Ishikawa (cell line): ENCODE measurements around the gene AKAP11.

Experiments
- CEBPB ChIP-seq: IDR thresholded peaks from 2 replicates; pipeline ENCODE4 v1.6.1; 2012
- CREB1 ChIP-seq: IDR thresholded peaks from 2 replicates; pipeline ENCODE4 v1.6.1; 2012; ENCODE audit warnings: low read depth
- EGR1 ChIP-seq: IDR thresholded peaks from 2 replicates; pipeline ENCODE4 v1.6.1; 2012
- EP300 ChIP-seq: IDR thresholded peaks from 2 replicates; pipeline ENCODE4 v1.6.1; 2012; ENCODE audit warnings: borderline replicate concordance
- FOXM1 ChIP-seq: IDR thresholded peaks from 2 replicates; pipeline ENCODE4 v1.6.1; 2012; ENCODE audit warnings: low read depth, borderline replicate concordance
- NFIC ChIP-seq: IDR thresholded peaks from 2 replicates; pipeline ENCODE4 v1.6.1; 2012
- RAD21 ChIP-seq: IDR thresholded peaks from 2 replicates; pipeline ENCODE4 v1.6.1; 2012; ENCODE audit warnings: low read depth
- TAF1 ChIP-seq: IDR thresholded peaks from 2 replicates; pipeline ENCODE4 v1.6.1; 2012; ENCODE audit warnings: low read depth, mild to moderate bottlenecking
- TCF12 ChIP-seq: IDR thresholded peaks from 2 replicates; pipeline ENCODE4 v1.6.1; 2012; ENCODE audit warnings: low read depth
- TEAD4 ChIP-seq: IDR thresholded peaks from 2 replicates; pipeline ENCODE4 v1.6.1; 2012
- YY1 ChIP-seq: IDR thresholded peaks from 2 replicates; pipeline ENCODE4 v1.6.1; 2012; ENCODE audit warnings: low read depth
- ZBTB7A ChIP-seq: IDR thresholded peaks from 2 replicates; pipeline ENCODE4 v1.6.1; 2012; ENCODE audit warnings: low read depth
- TF ChIP-seq, protein P1 (sequence below): IDR thresholded peaks from 2 replicates; pipeline ENCODE4 v1.6.1; 2012
- TF ChIP-seq, protein P2 (sequence below): IDR thresholded peaks from 2 replicates; pipeline ENCODE4 v1.6.1; 2012; ENCODE audit warnings: low read depth, mild to moderate bottlenecking
- TF ChIP-seq, protein P3 (sequence below): IDR thresholded peaks from 2 replicates; pipeline ENCODE4 v1.6.1; 2012

AKAP11 gene

DNA sequence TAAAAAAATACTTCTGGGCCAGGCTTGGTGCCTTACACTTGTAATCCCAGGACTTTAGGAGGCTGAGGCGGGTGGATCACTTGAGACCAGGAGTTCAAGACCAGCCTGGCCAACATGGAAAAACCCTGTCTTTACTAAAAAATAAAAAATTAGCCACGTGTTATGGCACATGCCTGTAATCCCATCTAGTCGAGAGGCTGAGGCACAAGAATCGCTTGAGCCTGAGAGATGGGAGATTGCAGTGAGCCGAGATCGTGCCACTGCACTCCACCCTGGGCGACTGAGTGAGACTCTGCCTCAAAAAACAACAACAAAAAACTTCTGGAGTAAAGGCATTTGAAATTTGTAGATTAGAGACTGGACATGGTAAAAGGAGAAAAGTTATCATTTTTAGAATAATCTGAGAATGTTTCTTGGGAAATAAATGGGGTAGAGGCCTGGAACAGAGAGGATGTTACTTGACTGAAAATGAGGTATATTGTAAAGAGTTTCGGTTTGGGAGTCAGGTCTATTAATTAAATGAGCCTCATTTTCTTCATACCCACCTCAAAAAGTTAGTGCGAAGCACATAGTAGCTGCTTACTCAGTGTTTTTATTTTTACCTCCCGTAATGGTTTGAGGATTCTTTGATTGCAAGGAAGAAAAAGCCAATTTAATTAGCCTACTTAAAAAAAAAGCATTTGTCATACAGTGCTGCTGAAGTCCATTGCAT lies 2.6 kb downstream of the AKAP11 start:
- TF ChIP-seq TEAD4 (no peak), YY1 (no peak), ZBTB7A (no peak), CREB1 (no peak), TCF12 (no peak), NFIC (no peak), FOXM1 (no peak), EGR1 (no peak), TAF1 (no peak), RAD21 (no peak), CEBPB (no peak)
- TF ChIP-seq, protein P1, sequence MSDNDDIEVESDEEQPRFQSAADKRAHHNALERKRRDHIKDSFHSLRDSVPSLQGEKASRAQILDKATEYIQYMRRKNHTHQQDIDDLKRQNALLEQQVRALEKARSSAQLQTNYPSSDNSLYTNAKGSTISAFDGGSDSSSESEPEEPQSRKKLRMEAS = no peak
- TF ChIP-seq, protein P2, sequence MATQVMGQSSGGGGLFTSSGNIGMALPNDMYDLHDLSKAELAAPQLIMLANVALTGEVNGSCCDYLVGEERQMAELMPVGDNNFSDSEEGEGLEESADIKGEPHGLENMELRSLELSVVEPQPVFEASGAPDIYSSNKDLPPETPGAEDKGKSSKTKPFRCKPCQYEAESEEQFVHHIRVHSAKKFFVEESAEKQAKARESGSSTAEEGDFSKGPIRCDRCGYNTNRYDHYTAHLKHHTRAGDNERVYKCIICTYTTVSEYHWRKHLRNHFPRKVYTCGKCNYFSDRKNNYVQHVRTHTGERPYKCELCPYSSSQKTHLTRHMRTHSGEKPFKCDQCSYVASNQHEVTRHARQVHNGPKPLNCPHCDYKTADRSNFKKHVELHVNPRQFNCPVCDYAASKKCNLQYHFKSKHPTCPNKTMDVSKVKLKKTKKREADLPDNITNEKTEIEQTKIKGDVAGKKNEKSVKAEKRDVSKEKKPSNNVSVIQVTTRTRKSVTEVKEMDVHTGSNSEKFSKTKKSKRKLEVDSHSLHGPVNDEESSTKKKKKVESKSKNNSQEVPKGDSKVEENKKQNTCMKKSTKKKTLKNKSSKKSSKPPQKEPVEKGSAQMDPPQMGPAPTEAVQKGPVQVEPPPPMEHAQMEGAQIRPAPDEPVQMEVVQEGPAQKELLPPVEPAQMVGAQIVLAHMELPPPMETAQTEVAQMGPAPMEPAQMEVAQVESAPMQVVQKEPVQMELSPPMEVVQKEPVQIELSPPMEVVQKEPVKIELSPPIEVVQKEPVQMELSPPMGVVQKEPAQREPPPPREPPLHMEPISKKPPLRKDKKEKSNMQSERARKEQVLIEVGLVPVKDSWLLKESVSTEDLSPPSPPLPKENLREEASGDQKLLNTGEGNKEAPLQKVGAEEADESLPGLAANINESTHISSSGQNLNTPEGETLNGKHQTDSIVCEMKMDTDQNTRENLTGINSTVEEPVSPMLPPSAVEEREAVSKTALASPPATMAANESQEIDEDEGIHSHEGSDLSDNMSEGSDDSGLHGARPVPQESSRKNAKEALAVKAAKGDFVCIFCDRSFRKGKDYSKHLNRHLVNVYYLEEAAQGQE = no peak
- TF ChIP-seq, protein P3, sequence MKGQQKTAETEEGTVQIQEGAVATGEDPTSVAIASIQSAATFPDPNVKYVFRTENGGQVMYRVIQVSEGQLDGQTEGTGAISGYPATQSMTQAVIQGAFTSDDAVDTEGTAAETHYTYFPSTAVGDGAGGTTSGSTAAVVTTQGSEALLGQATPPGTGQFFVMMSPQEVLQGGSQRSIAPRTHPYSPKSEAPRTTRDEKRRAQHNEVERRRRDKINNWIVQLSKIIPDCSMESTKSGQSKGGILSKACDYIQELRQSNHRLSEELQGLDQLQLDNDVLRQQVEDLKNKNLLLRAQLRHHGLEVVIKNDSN = no peak

DNA sequence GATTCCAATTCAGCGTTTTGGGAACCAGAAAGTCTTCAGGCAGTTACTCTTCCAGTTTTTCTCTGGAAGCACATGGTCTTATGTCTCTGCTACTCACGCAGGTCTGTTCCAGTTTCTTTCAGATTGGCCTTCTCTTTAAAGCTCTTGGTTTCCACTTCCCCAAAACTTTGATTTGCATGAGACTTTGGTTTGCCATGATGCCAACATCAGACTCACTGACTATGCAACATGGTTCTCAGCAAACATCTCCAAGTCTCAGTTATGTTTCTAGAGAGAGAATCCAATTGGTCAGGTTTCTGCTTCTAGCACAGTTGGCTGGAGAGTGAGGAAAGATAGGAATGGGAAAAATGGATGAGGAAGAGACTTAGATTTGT lies 3.1 kb downstream of the AKAP11 start:
- TF ChIP-seq, protein P2 = no peak
- TF ChIP-seq, protein P3 = no peak

DNA sequence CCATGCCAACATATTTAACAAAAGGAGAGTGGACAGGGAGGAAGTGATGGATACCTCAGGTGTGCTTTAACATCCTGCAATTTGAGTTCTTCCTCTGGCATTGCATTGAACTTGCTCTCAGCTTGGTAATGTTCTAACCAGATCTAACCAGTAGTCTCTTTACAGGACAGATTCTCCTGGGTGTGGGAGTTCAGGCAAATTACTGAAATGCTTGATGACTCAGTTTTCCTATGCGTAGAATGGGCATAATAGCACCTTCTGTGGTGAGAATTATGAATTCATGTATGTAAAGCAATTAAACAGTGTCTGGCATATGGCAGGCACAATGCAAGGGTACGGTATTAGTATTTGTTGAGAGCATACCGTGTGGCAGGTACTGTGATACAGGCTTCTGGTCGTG lies 3.6 kb downstream of the AKAP11 start:
- TF ChIP-seq TEAD4 (no peak), YY1 (no peak), FOXM1 (no peak), CEBPB (no peak), CREB1 (no peak), EGR1 (no peak), ZBTB7A (no peak), NFIC (no peak)
- TF ChIP-seq, protein P1 = no peak
- TF ChIP-seq, protein P2 = no peak

DNA sequence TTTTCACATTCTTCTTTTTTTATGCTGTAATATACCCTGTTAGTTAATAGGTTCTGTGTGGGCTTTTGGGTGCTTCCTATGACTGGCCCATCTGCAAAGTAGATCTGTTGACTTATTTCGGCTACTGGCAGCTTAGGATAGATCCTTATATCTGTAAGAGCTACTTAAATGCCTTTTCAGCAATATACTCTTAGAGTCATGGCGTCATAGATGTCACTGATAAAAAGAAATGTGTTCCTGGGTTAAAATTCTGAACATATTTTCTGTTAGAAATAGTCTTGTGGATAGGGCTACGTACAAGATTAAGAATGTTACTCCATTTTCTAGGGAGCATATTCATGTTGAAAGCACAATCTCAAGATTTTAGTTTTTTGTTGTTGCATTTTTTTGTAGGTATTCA lies 4.7 kb downstream of the AKAP11 start:
- no peak for TF ChIP-seq RAD21
- TF ChIP-seq EGR1 = no peak

DNA sequence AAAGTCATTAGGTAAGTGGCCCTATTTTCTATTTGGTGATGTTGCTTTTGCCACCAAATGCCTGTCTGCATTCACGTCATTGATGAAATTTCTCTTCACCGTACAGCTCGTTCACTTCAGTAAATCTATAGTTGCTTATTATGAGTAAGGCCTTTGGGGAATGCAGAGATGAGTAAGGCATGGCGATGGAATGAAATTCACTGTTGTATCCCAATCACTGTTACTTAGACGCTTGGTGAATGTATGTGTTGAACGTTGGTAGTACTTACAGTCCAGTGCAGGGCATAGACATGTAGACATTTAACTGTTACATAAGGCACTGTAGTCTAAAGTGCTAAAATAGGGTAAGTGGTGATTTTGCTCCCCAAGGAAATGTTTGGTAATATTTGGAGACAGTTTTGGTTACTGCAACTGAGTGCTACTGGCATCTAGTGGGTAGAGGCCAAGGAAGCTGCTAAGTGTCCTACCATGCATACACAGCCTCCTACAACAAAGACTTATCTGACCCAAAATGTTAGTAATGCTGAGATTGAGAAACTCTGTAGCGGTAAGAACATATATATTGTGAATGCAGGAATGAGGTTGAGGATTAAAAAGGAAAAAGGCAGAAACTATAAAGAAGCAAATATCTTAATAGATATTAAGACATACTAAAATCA lies 5.8 kb downstream of the AKAP11 start:
- no peak for TF ChIP-seq NFIC
- TF ChIP-seq TAF1 = no peak
- TF ChIP-seq FOXM1 = no peak
- no peak for TF ChIP-seq ZBTB7A
- no peak for TF ChIP-seq TEAD4
- TF ChIP-seq TCF12 = no peak
- TF ChIP-seq, protein P1 = no peak
- TF ChIP-seq EP300 = no peak
- TF ChIP-seq, protein P2 = no peak
- no peak for TF ChIP-seq CEBPB
- TF ChIP-seq EGR1 = no peak
- TF ChIP-seq CREB1 = no peak
- TF ChIP-seq, protein P3 = no peak
- no peak for TF ChIP-seq YY1
